GM18873 (cell line): Measurements from ENCODE around the gene CTPS2.

ENCODE experiments used
- ATAC-seq: cut with Tn5 transposase; IDR thresholded peaks from one replicate; pipeline ENCODE4 v1.9.1; 2021; ENCODE audit warnings: mild to moderate bottlenecking, moderate library complexity, moderate number of reproducible peaks; ENCODE audit not compliant: unreplicated experiment, low FRiP score

Gene CTPS2

DNA sequence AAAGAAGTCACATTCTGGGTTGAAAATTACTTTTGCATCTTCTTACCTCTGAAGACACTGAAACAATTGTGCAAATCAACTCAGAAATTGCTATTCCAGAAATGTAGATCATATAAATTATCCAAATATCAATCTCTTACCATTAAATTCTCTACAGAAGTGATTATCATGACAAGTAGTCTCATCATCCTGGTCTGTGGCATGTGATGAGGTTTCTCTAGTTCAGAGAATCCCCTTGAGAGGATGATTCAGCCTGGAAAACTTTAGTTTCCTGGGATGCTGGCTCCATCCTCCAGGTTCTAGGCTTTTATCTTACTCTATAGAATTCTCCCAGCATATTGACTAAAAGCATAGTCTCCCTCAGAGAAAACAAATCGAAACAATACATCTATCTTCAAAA is 138.7 kb downstream of the CTPS2 start:
- ATAC-seq = no peak

DNA sequence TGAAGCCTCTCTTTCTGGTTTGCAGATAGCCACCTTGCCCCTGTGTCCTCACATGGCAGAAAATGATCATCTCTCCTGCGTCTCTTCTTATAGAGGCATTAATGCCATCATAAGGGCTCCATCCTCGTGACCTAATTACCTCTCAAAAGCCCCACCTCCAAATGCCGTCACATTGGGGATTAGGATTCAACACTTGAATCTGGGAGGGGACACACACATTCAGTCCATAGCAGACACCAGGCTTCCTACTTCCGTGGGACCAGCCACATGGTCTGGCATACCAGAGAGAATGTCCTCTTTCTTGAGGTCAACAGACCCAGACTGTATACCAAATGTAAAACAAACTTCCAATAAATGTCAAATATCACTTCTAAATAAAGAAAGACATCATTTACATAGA is 144.8 kb downstream of the CTPS2 start:
- ATAC-seq = no peak

DNA sequence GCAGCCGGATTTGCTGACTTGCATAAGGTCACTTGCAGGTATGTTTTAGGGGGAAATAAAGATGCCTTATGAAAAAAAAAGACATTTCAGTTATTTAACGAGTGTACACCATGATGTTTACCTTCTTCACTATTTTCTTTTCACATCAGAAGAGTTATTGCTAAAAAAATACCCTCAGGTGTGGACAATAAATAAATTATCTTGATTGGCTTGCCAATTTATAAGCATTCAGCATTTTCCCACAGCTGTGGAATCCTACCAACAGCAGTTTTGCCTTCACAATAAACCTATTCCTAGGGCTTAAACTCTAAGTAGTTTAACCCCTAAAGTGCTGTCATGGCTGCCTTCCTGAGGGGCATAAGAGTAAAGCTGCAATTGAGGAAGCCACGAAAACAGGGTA is 145.9 kb downstream of the CTPS2 start:
- no peak for ATAC-seq

DNA sequence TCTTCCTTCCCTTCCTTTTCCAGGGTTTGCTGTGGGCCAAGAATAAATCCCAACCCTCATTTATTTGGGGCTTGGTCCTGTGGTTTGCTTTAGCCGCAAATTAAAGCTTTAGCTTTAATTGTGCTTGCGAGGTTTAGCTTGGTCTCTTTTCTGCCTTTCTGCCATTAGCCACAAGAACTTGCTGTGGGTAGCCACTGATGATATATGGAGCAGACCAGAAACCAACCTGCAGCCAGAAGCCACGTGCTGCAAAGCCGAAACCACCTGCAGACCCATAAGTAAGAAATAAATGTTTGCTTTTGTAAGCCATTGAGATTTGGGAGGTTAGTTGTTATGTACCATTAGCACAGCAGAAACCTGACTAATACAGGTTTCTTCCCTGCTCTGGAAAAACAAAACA is 152.3 kb downstream of the CTPS2 start:
- ATAC-seq = no peak

DNA sequence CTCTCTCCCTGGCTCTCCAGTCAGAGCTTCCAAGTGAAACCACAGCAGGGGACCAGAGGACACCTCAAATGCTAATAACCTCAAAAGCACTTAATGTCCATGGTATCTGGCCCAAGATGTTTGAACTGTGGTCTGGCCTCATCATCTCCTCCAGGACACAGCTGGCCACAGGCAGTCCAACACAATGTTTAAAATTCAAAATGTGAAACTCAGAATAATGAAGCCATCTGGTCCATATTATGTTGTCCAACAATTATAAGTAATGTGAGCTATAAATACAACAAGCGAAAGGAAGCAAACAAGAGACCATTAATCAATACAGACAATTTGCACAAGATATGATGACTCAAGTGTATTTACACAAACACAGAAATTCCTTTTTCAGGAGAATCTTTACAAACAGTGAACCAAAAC is 153.3 kb downstream of the CTPS2 start:
- ATAC-seq = no peak

DNA sequence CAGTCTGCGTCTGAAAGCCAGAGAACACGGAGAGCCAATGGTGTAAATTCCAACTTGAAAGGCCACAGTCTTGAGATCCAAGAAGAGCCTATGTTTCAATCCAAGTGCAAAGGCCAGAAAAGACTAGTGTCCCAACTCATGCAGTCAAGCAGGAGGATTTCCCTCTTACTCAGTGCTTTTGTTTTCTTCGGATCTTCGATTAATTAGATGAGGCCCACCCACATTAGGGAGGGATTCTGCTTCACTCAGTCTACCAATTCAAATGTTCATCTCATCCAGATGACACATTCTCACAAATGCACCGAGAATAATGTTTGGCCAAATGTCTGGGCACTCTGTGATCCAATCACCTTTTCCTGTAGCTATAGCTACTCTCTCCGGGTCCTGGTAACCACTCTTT is 154.0 kb downstream of the CTPS2 start:
- no peak for ATAC-seq

DNA sequence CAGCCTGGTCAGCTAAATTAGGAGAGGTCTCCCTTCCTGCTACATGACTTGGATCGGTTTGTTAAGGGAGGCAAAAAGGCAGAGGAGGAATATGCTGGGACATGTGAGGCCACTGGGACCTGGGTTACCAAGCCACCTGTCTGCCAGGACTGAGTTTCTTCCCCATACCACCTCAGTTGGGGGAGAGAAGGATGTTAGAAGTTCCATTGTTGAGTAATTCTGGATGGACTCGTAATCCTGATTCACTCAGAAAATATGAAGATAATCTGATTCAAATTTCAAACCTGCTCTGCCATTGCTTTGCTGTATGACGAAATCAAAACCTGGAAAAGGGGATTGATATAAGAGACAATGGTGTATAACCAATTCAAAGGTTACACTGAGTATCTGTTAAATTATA is 159.9 kb downstream of the CTPS2 start:
- ATAC-seq = no peak

DNA sequence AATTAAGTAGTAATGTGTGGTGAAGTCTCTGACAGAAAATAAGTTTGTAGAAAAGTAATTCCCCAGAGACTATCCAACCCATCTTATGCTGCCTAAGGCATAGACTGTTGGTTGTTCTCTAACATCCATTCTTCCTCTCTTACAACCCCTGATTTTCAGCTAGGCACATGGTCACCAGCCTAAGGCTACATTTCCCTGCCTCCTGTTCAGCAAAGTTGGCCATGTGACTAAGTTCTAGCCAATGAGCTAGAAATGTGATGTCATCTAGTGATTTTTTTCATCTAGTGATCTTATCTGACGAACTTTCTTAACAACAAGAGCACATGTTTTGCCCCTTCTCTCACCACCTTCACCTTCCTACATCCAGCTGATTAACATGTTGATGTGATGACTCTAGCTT is 164.8 kb downstream of the CTPS2 start:
- no peak for ATAC-seq

DNA sequence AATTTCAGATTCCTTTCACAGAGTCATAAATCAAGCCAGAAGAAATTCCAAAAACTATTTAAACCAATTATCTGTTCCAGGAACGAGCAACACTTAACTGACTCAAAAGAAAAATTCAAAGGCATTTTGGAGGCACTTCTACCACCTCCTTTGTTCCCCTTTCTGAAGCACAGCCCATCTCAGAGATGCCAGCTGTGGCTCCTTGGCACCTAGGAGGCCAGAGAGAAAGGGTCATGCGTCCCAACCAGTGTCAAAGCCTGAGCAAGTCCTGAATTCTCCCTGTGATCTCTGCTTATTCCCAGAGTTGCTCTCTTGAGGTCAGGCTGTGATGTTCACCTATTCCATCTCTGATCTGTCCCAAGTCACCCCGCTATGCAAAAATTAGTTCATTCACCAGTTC is 167.5 kb downstream of the CTPS2 start:
- ATAC-seq = no peak
